Measurements from ENCODE around the gene RTN4R. TPM values are rescaled to one million over a fixed set of nuclear protein-coding genes. Genes with fewer than 3 reads are reported as not detected.

RTN4R gene
- polyA plus RNA-seq, 1 of the 3 experiments (the other 2 are of a cell fraction), result 0.23 TPM

- WGBS (ENCODE audit: low lambda C conversion rate), result 59% methylated on average over 6 of the region's 12 CpGs
- Histone ChIP-seq H3K9ac (no peak overlapping the region), H3K9me2 (no peaks in the 10 kb centered on the region), H3K4me1 (ENCODE audit: control insufficient read depth in 1 of 2, insufficient read depth in 2 of 2, low read depth in 1 of 2, low read length in 1 of 2) (peaks cover 0 to 16% of the 10 kb centered on the region in 2 experiments; a peak in 1 of 4 replicates), H3K4me3 (ENCODE audit: low read depth in 2 of 2, low read length in 1 of 2) (no peak overlapping the region), H3K36me3 (replicated peaks in 1 of 2; ENCODE audit: control insufficient read depth in 1 of 2, insufficient read depth in 2 of 2, low read length in 1 of 2) (no peaks in the 10 kb centered on the region), H3K4me2 (no peak overlapping the region), H3K9me3 (no peaks in the 10 kb centered on the region), H3K27me3 (ENCODE audit: insufficient read depth) (no peaks in the 10 kb centered on the region), H3F3A (replicated peaks; ENCODE audit: insufficient read depth) (no peaks in the 10 kb centered on the region), H3K79me2 (ENCODE audit: insufficient read depth) (no peaks in the 10 kb centered on the region), H4K20me1 (ENCODE audit: insufficient read depth) (no peaks in the 10 kb centered on the region), H2AFZ (ENCODE audit: low read depth) (no peak overlapping the region), H3K27ac (ENCODE audit: low read depth in 2 of 2, low read length in 1 of 2) (no peak overlapping the region)
- DNase-seq, result no peak
- POLR2A ChIA-PET, result no interaction called here
- TF ChIP-seq REST (IDR thresholded peaks at IDR 0.05; ENCODE audit: low read depth, low read length) (no peak), TAF1 (IDR thresholded peaks at IDR 0.05; ENCODE audit: borderline replicate concordance, low read depth, low read length) (no peak), EP300 (IDR thresholded peaks at IDR 0.05; ENCODE audit: borderline replicate concordance in 1 of 2, low read depth in 1 of 2, low read length in 1 of 2) (no peak), RFX5 (IDR thresholded peaks at IDR 0.05; ENCODE audit: low read length) (no peak), EZH2phosphoT487 (IDR thresholded peaks at IDR 0.05; ENCODE audit: borderline replicate concordance, low read depth) (no peak), IRF3 (IDR thresholded peaks at IDR 0.05; ENCODE audit: low read depth, low read length) (no peak), POLR2AphosphoS5 (IDR thresholded peaks at IDR 0.05; ENCODE audit: low read depth, low read length) (no peak), USF2 (IDR thresholded peaks at IDR 0.05; ENCODE audit: borderline replicate concordance, low read depth, low read length) (no peak), YY1 (IDR thresholded peaks at IDR 0.05; ENCODE audit: low read depth) (no peak), TCF12 (IDR thresholded peaks at IDR 0.05) (no peak), RXRA (IDR thresholded peaks at IDR 0.05; ENCODE audit: borderline replicate concordance, low read depth) (no peak), MAX (IDR thresholded peaks at IDR 0.05; ENCODE audit: low read depth) (no peak), USF1 (IDR thresholded peaks at IDR 0.05; ENCODE audit: borderline replicate concordance, low read depth) (no peak), TEAD4 (IDR thresholded peaks at IDR 0.05; ENCODE audit: borderline replicate concordance, insufficient read depth) (no peak), GATA2 (CRISPR knock-in tag; IDR thresholded peaks at IDR 0.05) (no peak), JUND (IDR thresholded peaks at IDR 0.05) (no peak), RAD21 (IDR thresholded peaks at IDR 0.05; ENCODE audit: low read length) (no peak)
- CTCF ChIA-PET, result interaction anchor here (1.1 to 1.2 kb wide), 2 partner anchors 117 to 120 kb away, joined by 3 to 5 read pairs; no protein-coding TSS in a partner anchor
These were observed 5.7 kb upstream of the RTN4R start for GRCh38 chr22:20273758-20274181.
